AG08395 (cell line): ENCODE measurements around the gene NOX5.
A peak's percentile ranks its signal among the peaks of the same experiment; 100 is the strongest.

ENCODE experiments used
- DNase-seq: peaks from one replicate; pipeline ENCODE4 v3.0.0; 2012; ENCODE audit warnings: mixed read lengths, low spot score

Gene NOX5

DNA sequence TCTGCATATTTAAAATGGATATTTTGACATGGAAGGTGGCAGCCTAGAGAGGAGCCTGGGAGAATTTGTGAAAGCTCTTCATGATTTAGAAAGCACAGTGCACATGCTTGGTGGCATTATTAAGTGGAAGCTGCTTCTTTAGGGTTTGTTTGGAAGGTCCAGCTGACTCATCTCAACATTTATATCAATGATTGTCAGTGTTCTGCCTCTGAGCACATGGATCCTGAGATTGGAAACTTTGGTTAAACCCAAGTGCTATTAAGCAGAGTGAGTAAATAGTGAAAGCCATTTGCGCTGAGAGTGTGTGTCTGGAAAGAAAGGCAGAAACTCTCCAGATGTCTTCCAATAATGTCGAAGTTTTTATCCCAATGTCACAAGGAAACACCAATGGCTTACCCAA is 7.4 kb downstream of the NOX5 start:
- DNase-seq: no peak

DNA sequence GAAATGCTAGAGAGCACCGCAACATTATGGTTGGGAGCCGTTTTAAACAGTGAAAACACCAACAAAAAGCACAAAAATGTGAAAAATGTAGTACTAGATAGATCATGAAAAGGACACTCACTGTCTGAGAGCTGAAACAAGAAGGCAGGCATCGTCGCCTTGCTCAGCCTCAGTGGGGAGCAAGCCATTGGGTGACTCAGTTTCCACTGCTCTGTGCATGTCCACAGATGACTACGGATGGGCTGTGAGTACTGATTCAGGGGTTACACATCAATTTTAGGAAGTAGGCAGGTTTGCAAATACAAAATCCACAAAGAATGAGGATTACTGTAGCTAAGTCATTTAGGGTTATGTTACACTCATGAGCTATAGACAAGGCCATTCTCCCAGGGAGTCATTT is 10.8 kb downstream of the NOX5 start:
- no peak for DNase-seq

DNA sequence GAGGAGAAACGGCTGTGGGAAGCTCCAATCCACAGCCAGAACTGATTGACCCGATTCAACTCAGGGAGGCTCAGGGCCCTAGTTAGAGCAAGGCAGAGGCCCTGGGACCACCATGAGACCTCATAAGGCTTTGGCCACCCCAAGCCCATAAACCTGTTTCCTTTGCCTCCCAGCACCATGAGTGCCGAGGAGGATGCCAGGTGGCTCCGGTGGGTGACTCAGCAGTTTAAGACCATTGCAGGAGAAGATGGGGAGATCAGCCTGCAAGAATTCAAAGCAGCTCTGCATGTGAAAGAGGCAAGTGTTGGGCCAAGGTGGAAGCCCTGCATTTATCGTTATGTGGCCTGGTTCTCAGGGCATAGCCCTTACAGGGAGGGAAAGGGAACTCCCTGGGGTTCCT is 11.9 kb downstream of the NOX5 start:
- no peak for DNase-seq

DNA sequence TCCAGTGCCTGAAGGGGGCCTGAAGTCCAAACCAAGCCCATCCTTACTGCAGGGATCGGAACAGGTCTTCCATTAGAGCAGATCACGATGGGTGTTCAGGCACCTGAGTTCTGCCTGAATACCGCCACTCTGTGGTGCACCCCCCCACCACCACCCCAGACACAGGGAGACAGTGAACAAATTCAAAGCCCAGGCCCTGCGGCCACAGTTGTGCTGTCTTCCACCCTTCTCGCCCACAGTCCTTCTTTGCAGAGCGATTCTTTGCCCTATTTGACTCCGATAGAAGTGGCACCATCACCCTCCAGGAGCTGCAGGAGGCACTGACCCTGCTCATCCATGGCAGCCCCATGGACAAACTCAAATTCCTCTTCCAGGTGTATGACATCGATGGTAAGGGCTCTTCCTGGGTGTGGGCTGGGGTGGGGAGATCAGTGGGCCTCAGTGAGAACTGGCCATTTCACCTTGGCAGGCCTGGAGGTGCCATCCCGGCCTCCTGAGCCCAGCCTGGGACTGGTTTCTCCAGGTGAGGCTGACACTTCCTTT is 13.6 kb downstream of the NOX5 start:
- DNase-seq: no peak

DNA sequence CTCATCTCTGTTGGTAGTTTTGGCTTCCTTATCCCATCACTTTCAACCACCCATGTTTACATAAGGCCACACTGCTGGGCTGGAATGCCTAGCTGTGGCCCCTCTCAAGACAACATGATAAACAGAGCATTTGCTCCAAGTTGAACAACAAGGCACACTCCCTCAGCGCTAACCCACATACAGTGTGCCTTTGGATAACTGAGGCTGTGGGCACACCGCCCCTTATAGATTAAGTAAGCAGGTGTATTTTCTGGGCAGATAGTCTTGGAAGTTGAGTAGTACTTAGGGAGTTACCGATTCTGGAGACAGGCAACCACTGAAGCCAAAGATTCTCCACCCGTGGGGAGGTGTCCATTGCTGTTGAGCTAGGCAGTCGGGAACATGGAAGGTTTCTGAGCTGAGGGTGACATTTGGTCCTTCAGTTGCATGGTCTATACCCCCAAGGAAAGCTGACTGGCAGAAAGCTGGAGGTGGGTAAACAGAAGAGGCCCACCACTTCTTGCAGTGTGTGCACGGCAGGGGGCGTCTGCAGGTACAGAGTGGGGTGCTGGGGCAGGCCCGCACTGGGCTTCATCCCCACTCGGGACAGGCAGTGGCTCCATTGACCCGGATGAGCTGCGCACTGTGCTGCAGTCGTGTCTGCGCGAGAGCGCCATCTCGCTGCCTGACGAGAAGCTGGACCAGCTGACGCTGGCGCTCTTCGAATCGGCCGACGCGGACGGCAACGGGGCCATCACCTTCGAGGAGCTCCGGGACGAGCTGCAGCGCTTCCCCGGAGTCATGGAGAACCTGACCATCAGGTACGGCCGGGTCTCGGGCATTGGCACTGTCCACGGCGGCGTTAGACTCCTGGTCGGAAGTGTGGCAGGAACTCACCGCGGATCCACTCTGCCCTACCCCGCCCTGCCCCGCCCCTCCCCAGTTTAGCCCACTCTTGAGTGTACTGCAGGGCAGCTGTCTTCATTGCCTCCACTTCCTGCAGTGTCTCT is 16.8 kb downstream of the NOX5 start:
- DNase-seq: peak; percentile 34

DNA sequence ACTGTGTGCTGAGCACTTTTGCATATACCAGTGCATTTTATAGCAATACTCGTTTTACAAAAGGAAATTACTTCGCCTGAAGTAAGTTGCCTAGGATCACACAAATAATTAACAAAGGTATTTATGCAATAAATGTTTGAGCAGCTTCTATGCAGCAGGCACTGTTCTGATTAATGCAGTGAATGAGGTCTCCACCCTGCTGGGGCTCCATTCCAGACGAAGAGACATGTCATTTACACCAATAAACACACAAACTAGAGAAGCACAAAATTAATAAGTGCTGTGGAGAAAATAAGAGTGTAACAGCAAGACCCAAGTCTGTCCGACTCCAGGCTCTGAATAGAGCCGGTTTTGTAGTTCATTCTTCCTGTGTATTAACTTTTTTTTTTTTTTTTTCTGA is 17.5 kb downstream of the NOX5 start:
- no peak for DNase-seq

DNA sequence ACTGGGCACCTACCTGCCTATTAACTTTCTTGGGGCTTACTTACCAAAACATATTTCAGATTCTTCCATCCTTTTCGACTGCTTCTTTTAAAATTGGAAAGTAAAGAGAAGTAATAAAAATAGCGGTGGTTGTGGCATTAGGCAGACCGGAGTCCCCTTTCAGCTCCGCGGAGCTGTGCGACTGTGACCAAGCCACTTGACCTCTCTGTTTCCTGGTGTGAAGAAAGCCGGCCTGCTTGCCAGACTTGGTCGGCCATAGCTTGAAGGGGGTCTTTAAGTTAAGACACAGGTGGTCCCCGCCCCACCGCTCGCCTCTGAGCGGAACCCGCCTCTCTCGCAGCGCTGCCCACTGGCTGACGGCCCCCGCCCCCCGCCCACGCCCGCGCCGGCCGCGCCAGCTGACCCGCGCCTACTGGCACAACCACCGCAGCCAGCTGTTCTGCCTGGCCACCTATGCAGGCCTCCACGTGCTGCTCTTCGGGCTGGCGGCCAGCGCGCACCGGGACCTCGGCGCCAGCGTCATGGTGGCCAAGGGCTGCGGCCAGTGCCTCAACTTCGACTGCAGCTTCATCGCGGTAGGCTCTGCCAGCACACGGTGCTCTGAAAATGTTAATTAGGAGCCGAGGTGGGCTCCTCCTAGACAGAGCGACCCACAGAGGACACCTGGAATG is 18.3 kb downstream of the NOX5 start:
- no peak for DNase-seq

DNA sequence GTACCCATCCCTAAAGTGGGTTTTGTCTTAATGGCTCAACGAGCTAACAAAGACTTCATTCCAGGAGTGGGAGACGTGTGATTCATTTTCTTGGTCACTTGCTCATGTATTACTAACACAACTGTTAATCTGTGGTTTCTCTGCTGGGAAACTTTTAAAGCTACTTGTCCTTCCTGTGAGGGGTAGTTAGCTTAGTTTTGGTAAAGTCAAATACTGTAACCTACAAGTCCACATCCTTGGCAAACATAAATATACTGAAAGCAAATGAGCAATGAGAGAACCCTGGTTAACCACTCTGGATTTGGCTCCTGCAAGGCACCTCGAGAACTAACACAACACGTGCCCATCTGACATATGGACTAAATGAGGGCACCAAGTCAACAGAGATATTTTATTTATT is 19.9 kb downstream of the NOX5 start:
- DNase-seq: peak; percentile 87

DNA sequence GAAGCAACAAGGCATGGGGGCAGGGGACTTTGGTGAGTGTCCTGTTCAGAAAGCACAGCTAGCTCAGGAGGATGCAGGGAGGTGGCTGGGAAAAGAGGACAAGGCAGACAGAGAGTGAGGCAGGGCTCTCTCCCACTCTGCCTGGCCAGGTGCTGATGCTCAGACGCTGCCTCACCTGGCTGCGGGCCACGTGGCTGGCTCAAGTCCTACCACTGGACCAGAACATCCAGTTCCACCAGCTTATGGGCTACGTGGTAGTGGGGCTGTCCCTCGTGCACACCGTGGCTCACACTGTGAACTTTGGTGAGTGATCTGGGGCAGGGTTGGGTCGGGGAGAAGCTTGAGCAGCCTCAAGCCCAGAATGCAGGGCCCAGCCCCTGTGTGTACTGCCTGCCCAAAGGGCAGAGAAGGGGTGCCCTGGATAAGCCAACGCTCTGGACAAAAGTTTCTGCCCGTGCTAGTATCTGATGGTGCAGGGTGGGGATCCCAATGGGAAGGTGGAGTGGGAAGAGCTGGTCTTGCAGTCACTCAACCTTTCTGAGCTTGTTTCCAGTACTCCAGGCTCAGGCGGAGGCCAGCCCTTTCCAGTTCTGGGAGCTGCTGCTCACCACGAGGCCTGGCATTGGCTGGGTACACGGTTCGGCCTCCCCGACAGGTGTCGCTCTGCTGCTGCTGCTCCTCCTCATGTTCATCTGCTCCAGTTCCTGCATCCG is 20.9 kb downstream of the NOX5 start:
- no peak for DNase-seq

DNA sequence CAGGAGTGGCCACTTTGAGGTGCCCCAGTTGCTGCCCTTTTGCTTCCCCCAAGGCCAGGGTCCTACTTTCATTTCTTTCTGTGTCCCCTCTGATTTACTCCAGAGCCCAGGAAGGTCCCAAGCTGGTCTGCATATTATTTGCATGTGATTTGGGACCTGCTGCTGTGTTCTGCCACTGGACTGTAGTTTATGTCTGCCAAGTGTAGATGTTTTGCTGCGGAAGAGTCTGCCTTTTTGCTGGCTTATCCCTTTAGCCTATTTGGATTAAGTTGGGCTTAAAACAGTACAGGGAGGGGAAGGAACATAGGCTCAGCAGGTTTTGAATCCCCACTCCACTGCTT is 21.4 kb downstream of the NOX5 start:
- DNase-seq: no peak

DNA sequence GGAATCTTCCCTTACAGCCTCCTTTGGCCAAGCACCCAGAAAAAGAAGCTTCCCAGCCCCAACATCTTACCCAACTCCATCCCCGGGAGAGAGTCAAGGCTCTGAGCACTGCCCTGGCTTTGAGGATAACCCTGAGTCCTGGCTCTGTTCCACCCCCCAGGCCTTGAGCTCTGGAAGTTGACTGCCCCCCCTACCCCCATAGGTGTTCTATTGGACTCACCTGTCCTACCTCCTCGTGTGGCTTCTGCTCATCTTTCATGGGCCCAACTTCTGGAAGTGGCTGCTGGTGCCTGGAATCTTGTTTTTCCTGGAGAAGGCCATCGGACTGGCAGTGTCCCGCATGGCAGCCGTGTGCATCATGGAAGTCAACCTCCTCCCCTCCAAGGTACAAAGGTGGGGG is 22.3 kb downstream of the NOX5 start:
- no peak for DNase-seq

DNA sequence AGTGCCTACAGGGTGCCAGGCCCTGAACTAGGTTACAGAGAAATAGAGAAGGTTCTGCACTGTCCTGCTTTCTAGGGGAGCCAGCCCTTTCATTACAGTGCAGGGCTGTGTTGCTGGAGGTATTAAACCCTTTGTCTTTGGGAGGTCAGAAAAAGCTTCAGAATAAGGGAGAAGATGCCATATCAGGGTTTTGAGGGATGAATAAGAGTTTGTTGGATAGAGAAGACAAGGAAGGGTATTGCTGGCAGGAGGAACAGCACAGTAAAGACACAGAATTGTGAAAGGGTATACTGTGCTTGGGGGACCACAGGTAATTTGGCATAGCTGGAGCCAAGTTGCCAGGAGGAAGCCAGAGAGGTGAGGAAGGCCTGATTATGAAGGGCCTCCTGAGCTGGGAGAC is 23.0 kb downstream of the NOX5 start:
- no peak for DNase-seq

DNA sequence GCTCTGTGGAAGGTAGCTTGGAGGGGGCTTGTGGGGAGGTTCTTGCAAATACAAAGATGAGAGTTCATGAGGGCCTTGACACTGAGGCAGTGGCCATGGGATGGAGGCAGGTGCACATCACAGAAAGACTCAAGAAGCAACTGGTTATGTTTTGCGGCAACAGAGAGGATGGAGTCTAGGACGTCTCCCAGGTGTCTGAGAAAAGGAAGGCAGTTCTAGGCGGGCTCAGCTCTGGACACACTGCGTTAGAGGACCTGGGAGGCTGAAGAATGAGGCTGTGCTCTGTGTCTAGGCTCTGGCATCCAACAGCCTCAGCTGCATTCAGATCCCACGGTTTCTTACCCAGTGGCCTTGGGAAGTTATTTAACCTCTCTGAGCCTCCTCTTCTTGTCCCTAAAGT is 23.5 kb downstream of the NOX5 start:
- no peak for DNase-seq

DNA sequence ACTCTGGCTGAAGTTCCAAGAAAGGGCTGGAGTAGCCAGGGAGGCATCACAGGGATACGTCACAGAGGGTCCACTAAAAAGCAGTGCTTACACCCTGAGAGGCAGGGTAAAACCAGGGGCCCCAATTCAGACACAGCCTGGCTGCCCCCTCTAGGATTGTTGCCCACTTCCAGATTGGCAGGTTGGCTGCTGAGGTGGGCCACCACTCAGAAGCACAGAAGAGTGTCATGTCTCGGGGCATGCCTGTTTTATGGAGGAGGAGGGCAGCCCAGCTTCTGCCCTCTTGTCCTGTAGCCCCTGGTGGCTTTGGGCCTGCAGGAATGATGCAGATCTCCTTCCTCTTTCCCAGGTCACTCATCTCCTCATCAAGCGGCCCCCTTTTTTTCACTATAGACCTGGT is 24.0 kb downstream of the NOX5 start:
- DNase-seq: no peak

DNA sequence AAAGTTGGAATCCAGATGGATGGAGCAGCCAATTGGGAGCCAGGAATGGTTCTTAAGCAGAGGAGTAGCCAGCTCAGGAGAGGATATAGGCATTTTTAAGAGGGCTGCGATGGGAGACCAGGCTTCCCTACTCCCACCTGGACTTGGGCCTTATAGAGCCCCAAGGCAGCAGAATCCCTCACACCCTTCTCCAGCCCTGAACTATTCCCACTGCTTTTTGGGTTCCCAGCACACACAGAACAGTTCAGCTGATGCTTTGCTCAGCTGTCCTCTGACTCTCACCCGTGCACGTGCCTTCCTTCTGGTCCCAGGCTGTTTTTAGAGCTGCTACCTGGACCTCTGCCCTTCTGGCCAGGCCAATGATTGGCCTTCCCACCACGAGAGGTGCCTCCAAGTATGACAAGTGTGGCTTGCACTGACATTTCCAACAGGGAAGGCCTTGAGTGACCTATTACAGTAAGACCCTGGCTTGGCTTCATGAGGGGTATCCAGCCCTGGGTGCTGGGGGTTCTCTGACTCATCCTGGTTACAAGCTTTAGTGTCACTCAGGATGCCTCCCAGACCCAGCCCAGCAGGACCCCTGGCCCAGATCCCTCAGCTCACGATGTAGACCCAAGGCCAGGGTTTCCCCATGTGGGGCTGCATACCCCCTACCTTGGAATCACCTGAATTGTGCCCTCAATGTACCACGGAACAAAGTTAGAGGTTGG is 25.2 kb downstream of the NOX5 start:
- no peak for DNase-seq

DNA sequence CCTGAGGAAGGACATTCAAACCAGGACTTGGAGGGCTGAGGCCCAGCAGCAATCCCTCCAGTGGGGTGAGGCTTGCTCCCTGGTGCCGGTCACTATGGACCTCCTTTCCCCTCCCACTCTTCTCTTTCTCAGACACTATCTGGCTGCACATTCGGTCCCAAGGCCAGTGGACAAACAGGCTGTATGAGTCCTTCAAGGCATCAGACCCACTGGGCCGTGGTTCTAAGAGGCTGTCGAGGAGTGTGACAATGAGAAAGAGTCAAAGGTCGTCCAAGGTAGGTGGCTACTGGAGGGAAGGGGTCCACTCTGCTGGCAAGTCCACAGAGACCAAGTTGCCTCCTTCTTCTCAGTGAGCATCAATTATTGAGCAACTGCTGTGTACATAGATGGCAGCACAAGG is 28.0 kb downstream of the NOX5 start:
- DNase-seq: no peak

DNA sequence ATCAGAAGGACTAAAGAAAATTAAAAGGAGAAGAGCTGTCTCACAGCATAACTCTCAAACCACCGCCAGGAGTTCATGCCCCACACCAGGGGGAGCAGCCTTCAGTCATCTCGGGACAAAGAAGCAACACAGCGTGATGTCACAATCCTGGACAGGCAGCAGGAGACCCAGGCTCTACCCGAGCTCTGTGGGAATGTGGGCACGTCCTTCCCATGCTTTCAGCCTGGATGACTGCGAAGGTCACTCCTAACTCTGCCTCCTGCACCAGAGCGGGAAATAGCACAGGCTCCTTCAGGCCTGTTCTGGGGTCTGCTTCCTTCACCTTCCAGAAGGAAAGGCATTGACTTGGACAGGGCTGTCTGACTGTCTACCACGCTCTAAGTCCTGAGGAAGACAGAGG is 31.3 kb downstream of the NOX5 start:
- no peak for DNase-seq

DNA sequence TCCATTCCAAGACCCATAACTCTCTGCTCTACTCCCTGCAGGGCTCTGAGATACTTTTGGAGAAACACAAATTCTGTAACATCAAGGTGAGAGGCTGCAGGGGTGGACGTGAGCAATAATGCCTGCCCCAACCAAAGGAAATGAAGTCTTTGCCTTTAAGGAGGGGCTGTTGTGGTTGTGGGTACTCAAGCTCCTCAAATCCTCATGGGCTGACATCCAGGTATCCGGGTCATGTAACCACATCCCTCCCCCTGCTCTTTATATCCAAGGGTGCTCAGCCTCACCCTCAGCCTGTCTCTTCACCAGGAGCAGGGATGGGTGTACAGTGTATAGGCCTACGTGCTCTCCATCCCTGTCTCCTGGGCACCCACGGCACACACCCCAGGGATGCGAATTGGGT is 32.3 kb downstream of the NOX5 start:
- no peak for DNase-seq

DNA sequence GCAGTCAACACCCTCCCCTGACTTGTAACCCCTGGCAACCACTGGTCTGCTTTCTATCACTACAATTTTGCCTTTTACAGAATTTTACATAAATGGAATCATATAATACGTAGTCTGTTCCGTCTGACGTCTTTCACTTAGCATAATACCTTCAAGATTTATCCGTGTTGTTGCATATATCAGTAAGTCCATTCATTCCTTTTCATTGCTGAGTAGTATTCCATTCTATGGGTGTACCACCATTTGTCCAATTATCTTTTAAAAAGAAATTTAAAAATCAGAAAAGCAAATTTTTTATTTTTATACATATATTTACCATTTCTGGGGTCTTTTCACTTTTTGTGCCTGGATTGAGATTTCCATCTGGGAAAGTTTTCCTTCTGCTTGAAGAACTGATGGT is 35.5 kb downstream of the NOX5 start:
- no peak for DNase-seq

DNA sequence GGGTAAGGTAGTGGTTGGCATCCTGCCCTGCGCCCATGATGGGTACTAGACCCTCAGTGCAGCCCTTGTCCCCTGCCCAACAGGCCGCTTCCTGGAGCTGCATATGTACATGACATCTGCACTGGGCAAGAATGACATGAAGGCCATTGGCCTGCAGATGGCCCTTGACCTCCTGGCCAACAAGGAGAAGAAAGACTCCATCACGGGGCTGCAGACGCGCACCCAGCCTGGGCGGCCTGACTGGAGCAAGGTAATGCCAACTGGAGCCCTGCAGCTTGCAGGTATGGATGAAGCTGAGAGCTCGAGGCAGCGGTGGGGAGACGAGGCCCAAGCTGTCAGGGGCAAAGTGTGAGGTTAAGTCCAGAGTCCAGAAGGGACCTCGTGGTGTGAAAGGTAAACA is 40.8 kb downstream of the NOX5 start:
- no peak for DNase-seq

DNA sequence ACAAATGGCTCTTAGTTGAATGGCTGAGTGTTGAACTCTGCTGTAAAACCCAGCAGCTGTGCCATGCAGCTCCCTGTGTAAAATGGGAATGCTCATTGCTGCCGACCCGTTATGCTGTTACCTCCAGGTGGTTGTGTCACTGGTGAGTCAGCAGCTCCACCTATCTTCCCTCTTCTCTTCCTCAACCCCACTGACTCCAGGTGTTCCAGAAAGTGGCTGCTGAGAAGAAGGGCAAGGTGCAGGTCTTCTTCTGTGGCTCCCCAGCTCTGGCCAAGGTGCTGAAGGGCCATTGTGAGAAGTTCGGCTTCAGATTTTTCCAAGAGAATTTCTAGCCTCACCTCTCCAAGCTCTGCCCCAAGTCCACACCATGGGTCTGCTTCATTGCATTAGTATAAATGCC is 41.9 kb downstream of the NOX5 start:
- DNase-seq: no peak
